ENCODE data around the gene LMAN1. TPM values are rescaled to one million over a fixed set of nuclear protein-coding genes. Genes with fewer than 3 reads are reported as not detected.

Gene LMAN1
- total and polyA plus RNA-seq, 2 donors (not counting 3 experiments of a cell fraction or from before 2014, with no cell fraction given): 43.8 to 92.5 TPM

GRCh38 chr18:59282341-59282740 lies 76.7 kb downstream of the LMAN1 start:
- no peak overlapping the region for H3K9ac ChIP-seq (replicated peaks; ENCODE audit: extremely low read depth, insufficient read depth, low read length)
- H3K9me3 ChIP-seq (replicated peaks; ENCODE audit: control insufficient read depth, insufficient read depth, low read length): no peaks in the 10 kb centered on the region
- CTCF ChIA-PET: interaction anchor here (1.4 kb wide), 1 partner anchor 120 kb away, joined by 4 read pairs; no protein-coding TSS in a partner anchor
- POLR2A ChIA-PET: no interaction called here
- no peak for FAIRE-seq
- H3K27me3 ChIP-seq (ENCODE audit: control insufficient read depth in 2 of 2, insufficient read depth in 2 of 2, low read length in 2 of 2): peaks cover 13 to 17% of the 10 kb centered on the region in 2 experiments
- dilution Hi-C loops (cut with MboI; ENCODE audit: extremely low pct_ligation_motif_present, low sequenced_read_pairs) (no loop called here), intact Hi-C loops (cut with micrococcal nuclease) (no loop called here)
- no peaks in the 10 kb centered on the region for H4K20me1 ChIP-seq (replicated peaks; ENCODE audit: control insufficient read depth, extremely low read depth, insufficient read depth, low read length)
- DNase-seq (ENCODE audit: low read depth, low spot score): no peak
- no peak overlapping the region for H3K4me2 ChIP-seq (ENCODE audit: insufficient read depth, low read length)
- no peak overlapping the region for H3K27ac ChIP-seq (ENCODE audit: insufficient read depth, low read depth, low read length)
- TF ChIP-seq FOS (IDR thresholded peaks at IDR 0.05; ENCODE audit: borderline replicate concordance, insufficient read depth, low read length) (no peak), MAX (IDR thresholded peaks at IDR 0.05; ENCODE audit: insufficient read depth, insufficient read length) (no peak), POLR2AphosphoS5 (IDR thresholded peaks at IDR 0.05; ENCODE audit: insufficient read depth, low read depth, low read length) (no peak), EZH2 (IDR thresholded peaks at IDR 0.05; ENCODE audit: borderline replicate concordance, low read depth, low read length, severe bottlenecking) (no peak)
- H3K4me3 ChIP-seq (replicated peaks in 1 of 3; ENCODE audit: insufficient read depth in 1 of 3, low read depth in 1 of 3, low read length in 3 of 3): no peak overlapping the region
- BruUV-seq (replicated peaks): no TSS peak
- no peaks in the 10 kb centered on the region for H3K36me3 ChIP-seq (ENCODE audit: control insufficient read depth in 2 of 2, extremely low read depth in 1 of 2, insufficient read depth in 2 of 2, low read length in 2 of 2)
- H3K79me2 ChIP-seq (ENCODE audit: control insufficient read depth, insufficient read depth, low read length): no peaks in the 10 kb centered on the region
- H3K4me1 ChIP-seq (ENCODE audit: control insufficient read depth, extremely low read depth, insufficient read depth, low read length): no peaks in the 10 kb centered on the region
- H3K9me1 ChIP-seq (replicated peaks; ENCODE audit: control insufficient read depth, extremely low read depth, insufficient read depth, low read length): no peaks in the 10 kb centered on the region
- no peak overlapping the region for H2AFZ ChIP-seq (ENCODE audit: low read depth, low read length)

GRCh38 chr18:59279722-59280121 lies 79.3 kb downstream of the LMAN1 start:
- Histone ChIP-seq H3K36me3 (ENCODE audit: control insufficient read depth in 2 of 2, extremely low read depth in 1 of 2, insufficient read depth in 2 of 2, low read length in 2 of 2) (no peaks in the 10 kb centered on the region), H3K9me3 (replicated peaks; ENCODE audit: control insufficient read depth, insufficient read depth, low read length) (no peaks in the 10 kb centered on the region), H3K9ac (replicated peaks; ENCODE audit: extremely low read depth, insufficient read depth, low read length) (no peak overlapping the region), H3K27ac (ENCODE audit: insufficient read depth, low read depth, low read length) (no peak overlapping the region), H2AFZ (ENCODE audit: low read depth, low read length) (no peak overlapping the region), H3K9me1 (replicated peaks; ENCODE audit: control insufficient read depth, extremely low read depth, insufficient read depth, low read length) (no peaks in the 10 kb centered on the region), H3K27me3 (ENCODE audit: control insufficient read depth in 2 of 2, insufficient read depth in 2 of 2, low read length in 2 of 2) (peaks cover 28 to 38% of the 10 kb centered on the region in 2 experiments), H3K4me2 (ENCODE audit: insufficient read depth, low read length) (no peak overlapping the region), H3K79me2 (ENCODE audit: control insufficient read depth, insufficient read depth, low read length) (no peaks in the 10 kb centered on the region), H3K4me1 (ENCODE audit: control insufficient read depth, extremely low read depth, insufficient read depth, low read length) (no peaks in the 10 kb centered on the region), H3K4me3 (replicated peaks in 1 of 3; ENCODE audit: insufficient read depth in 1 of 3, low read depth in 1 of 3, low read length in 3 of 3) (no peak overlapping the region), H4K20me1 (replicated peaks; ENCODE audit: control insufficient read depth, extremely low read depth, insufficient read depth, low read length) (no peaks in the 10 kb centered on the region)
- TF ChIP-seq JUN (IDR thresholded peaks at IDR 0.05; ENCODE audit: borderline replicate concordance, insufficient read depth, insufficient read length, low read depth): no peak
- TF ChIP-seq FOS (IDR thresholded peaks at IDR 0.05; ENCODE audit: borderline replicate concordance, insufficient read depth, low read length): no peak
- no peak for TF ChIP-seq MYC (IDR thresholded peaks at IDR 0.05; ENCODE audit: low read depth, low read length)
- TF ChIP-seq POLR2A (IDR thresholded peaks at IDR 0.05; ENCODE audit: low read depth, low read length): no peak
- TF ChIP-seq, protein P1, sequence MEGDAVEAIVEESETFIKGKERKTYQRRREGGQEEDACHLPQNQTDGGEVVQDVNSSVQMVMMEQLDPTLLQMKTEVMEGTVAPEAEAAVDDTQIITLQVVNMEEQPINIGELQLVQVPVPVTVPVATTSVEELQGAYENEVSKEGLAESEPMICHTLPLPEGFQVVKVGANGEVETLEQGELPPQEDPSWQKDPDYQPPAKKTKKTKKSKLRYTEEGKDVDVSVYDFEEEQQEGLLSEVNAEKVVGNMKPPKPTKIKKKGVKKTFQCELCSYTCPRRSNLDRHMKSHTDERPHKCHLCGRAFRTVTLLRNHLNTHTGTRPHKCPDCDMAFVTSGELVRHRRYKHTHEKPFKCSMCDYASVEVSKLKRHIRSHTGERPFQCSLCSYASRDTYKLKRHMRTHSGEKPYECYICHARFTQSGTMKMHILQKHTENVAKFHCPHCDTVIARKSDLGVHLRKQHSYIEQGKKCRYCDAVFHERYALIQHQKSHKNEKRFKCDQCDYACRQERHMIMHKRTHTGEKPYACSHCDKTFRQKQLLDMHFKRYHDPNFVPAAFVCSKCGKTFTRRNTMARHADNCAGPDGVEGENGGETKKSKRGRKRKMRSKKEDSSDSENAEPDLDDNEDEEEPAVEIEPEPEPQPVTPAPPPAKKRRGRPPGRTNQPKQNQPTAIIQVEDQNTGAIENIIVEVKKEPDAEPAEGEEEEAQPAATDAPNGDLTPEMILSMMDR (IDR thresholded peaks at IDR 0.05; ENCODE audit: extremely low read depth in 1 of 2, insufficient read depth in 1 of 2, low read depth in 1 of 2, low read length in 2 of 2): no peak
- TF ChIP-seq POLR2AphosphoS5 (IDR thresholded peaks at IDR 0.05; ENCODE audit: insufficient read depth, low read depth, low read length): no peak
- TF ChIP-seq EZH2 (IDR thresholded peaks at IDR 0.05; ENCODE audit: borderline replicate concordance, low read depth, low read length, severe bottlenecking): no peak
- TF ChIP-seq MAX (IDR thresholded peaks at IDR 0.05; ENCODE audit: insufficient read depth, insufficient read length): no peak
- ChIA-PET POLR2A (no interaction called here), CTCF (no interaction called here)
- DNase-seq (ENCODE audit: low read depth, low spot score) (no peak), FAIRE-seq (no peak)
- dilution Hi-C loops (cut with MboI; ENCODE audit: extremely low pct_ligation_motif_present, low sequenced_read_pairs): no loop called here
- intact Hi-C loops (cut with micrococcal nuclease): no loop called here
- BruUV-seq (replicated peaks): no TSS peak

Data from endothelial cell of umbilical vein (primary cell).